Fibroblast of upper back skin (primary cell): ENCODE measurements around the gene SNRPA1.
A peak's percentile ranks its signal among the peaks of the same experiment; 100 is the strongest.

Source experiments
- DNase-seq: peaks from one replicate; pipeline ENCODE4 v3.0.0-alpha.2; 2013

The SNRPA1 gene

GRCh38 chr15:101318839-101319238, 23.8 kb upstream of the SNRPA1 start:
- DNase-seq, result no peak

- DNase-seq, result no peak
Measured at GRCh38 chr15:101318147-101318819, 23.2 kb upstream of the SNRPA1 start.

GRCh38 chr15:101317336-101317872, 22.4 kb upstream of the SNRPA1 start:
- no peak for DNase-seq

GRCh38 chr15:101316529-101316928, 21.5 kb upstream of the SNRPA1 start:
- DNase-seq, result no peak

GRCh38 chr15:101315736-101316135, 20.7 kb upstream of the SNRPA1 start:
- DNase-seq, result no peak

GRCh38 chr15:101314336-101315125, 19.5 kb upstream of the SNRPA1 start:
- no peak for DNase-seq

GRCh38 chr15:101313041-101313761, 18.2 kb upstream of the SNRPA1 start:
- DNase-seq, result no peak

GRCh38 chr15:101310508-101310907, 15.5 kb upstream of the SNRPA1 start:
- no peak for DNase-seq

GRCh38 chr15:101310161-101310480, 15.1 kb upstream of the SNRPA1 start:
- no peak for DNase-seq

- no peak for DNase-seq
Measured at GRCh38 chr15:101309436-101310160, 14.6 kb upstream of the SNRPA1 start.

GRCh38 chr15:101308604-101309435, 13.8 kb upstream of the SNRPA1 start:
- DNase-seq, result no peak

GRCh38 chr15:101307897-101308603, 13.0 kb upstream of the SNRPA1 start:
- DNase-seq, result no peak

GRCh38 chr15:101307048-101307896, 12.2 kb upstream of the SNRPA1 start:
- no peak for DNase-seq

GRCh38 chr15:101306341-101307047, 11.4 kb upstream of the SNRPA1 start:
- DNase-seq, result no peak

GRCh38 chr15:101305820-101306255, 10.8 kb upstream of the SNRPA1 start:
- no peak for DNase-seq

GRCh38 chr15:101303408-101303807, 8.4 kb upstream of the SNRPA1 start:
- DNase-seq, result no peak

GRCh38 chr15:101296418-101297405, 1.7 kb upstream of the SNRPA1 start:
- peak; percentile 25 for DNase-seq

GRCh38 chr15:101295607-101296161, 636 bp upstream of the SNRPA1 start:
- peak; percentile 73 for DNase-seq
